Endodermal cell (in vitro differentiated cells): Measurements from ENCODE around the gene ESF1. TPM values are rescaled to one million over a fixed set of nuclear protein-coding genes. Genes with fewer than 3 reads are reported as not detected.

Experiments
- DNase-seq: peaks from one replicate; pipeline ENCODE4 v3.0.0-alpha.2; 2017
- H3K27ac ChIP-seq: 2 replicates; pipeline ENCODE4 v1.5.1; 2013; ENCODE audit warnings: mild to moderate bottlenecking, low read depth, low read length, moderate library complexity
- H3K27me3 ChIP-seq: 2 replicates; pipeline ENCODE4 v1.6.1; 2013; ENCODE audit warnings: mild to moderate bottlenecking, low read length, moderate library complexity; ENCODE audit not compliant: insufficient read depth, control insufficient read depth, poor library complexity, severe bottlenecking
- H3K36me3 ChIP-seq: 2 replicates; pipeline ENCODE4 v1.7.0; 2013; ENCODE audit warnings: mild to moderate bottlenecking, low read length, moderate library complexity; ENCODE audit not compliant: control insufficient read depth, insufficient read depth
- H3K4me1 ChIP-seq: one replicate; pipeline ENCODE4 v1.7.0; 2013; ENCODE audit warnings: low read length; ENCODE audit not compliant: control insufficient read depth, insufficient read depth
- H3K4me3 ChIP-seq: 2 replicates; pipeline ENCODE4 v1.5.1; 2013; ENCODE audit warnings: mild to moderate bottlenecking, low read length, moderate library complexity
- H3K9ac ChIP-seq: 2 replicates; pipeline ENCODE4 v1.6.1; 2013; ENCODE audit warnings: mild to moderate bottlenecking, low read length, moderate library complexity; ENCODE audit not compliant: poor library complexity, severe bottlenecking; ENCODE audit errors: extremely low read depth
- H3K9me3 ChIP-seq: 2 replicates; pipeline ENCODE4 v1.6.1; 2013; ENCODE audit warnings: mild to moderate bottlenecking, low read length, moderate library complexity; ENCODE audit not compliant: control insufficient read depth
- H3K27ac Mint-ChIP-seq: 2 replicates; pipeline ENCODE4 v1.8.0; 2020; ENCODE audit warnings: mixed read lengths
- H3K27me3 Mint-ChIP-seq: 2 replicates; pipeline ENCODE4 v1.8.0; 2021; ENCODE audit warnings: mild to moderate bottlenecking, mixed read lengths; ENCODE audit not compliant: insufficient read depth
- H3K36me3 Mint-ChIP-seq: 2 replicates; pipeline ENCODE4 v1.8.0; 2020; ENCODE audit warnings: low read depth, mixed read lengths
- H3K4me1 Mint-ChIP-seq: 2 replicates; pipeline ENCODE4 v1.8.0; 2020; ENCODE audit warnings: mixed read lengths
- H3K4me3 Mint-ChIP-seq: 2 replicates; pipeline ENCODE4 v1.8.0; 2020; ENCODE audit warnings: mild to moderate bottlenecking, moderate library complexity, mixed read lengths
- H3K9me3 Mint-ChIP-seq: 2 replicates; pipeline ENCODE4 v1.8.0; 2020; ENCODE audit warnings: mild to moderate bottlenecking, mixed read lengths
- WGBS, 2 experiments: methylation state at CpG; one replicate each; pipeline versions ENCODE4 v1.1.5 to v1.1.7; 2013; ENCODE audit warnings: missing lambda C conversion rate in 2 of 2, mixed read lengths in 1 of 2; ENCODE audit not compliant: insufficient coverage in 1 of 2, insufficient read length in 1 of 2; 5-methylcytosine and 5-hydroxymethylcytosine counted together
- total RNA-seq, 2 donors: library from RNA; stranded (reverse); fragmentation: NEBNext Ultra II Directional in 1 of 2; extraction: Animal tissue kit (Norgen Biotek cat#: 25700) in 1 of 2; gene quantifications; 2 replicates in 1 of 2; 3 replicates in 1 of 2; pipeline ENCODE4 v1.2.1, GENCODE V29; 2021
- TF ChIP-seq, protein P1 (sequence below): fragments of 200-600 bp; sonication (generic); conservative IDR thresholded peaks from 2 replicates; pipeline ENCODE4 v1.5.0; 2021; ENCODE audit warnings: antibody characterized with exemption, mild to moderate bottlenecking

The ESF1 gene
- total RNA-seq, 2 donors from 2014 or later = 23.9 to 32.1 TPM

DNA sequence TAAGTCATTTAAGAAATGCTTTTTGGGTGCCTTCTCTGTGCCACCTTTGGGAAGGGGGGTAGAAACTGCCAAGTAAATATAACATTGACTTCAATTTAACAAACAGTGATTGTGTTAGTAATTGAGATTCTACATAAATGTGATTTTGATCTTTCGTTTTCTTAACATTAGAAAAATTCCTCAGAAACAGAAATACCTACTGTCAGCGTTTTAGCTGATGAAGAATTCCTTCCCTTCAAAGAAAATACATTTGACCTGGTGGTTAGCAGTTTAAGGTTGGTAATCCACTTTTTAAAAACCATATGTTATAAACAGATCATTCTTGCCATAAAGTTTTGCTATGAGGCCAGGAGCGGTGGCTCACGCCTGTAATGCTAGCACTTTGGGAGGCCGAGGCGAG lies 9.9 kb upstream of the ESF1 start:
- H3K9me3 ChIP-seq = no peaks in the 10 kb centered on the region
- H3K36me3 ChIP-seq = peaks cover 93% of the 10 kb centered on the region
- no peaks in the 10 kb centered on the region for H3K27me3 Mint-ChIP-seq
- H3K4me1 ChIP-seq = no peaks in the 10 kb centered on the region
- H3K4me3 Mint-ChIP-seq = no peak overlapping the region
- WGBS, 2 experiments = 89 to 97% methylated on average over 4 to 5 of the region's 6 CpGs
- H3K27ac ChIP-seq = no peak overlapping the region
- H3K9me3 Mint-ChIP-seq = no peaks in the 10 kb centered on the region
- H3K36me3 Mint-ChIP-seq = peaks cover 72% of the 10 kb centered on the region
- H3K4me1 Mint-ChIP-seq = no peaks in the 10 kb centered on the region
- H3K27me3 ChIP-seq = no peaks in the 10 kb centered on the region
- TF ChIP-seq, protein P1, sequence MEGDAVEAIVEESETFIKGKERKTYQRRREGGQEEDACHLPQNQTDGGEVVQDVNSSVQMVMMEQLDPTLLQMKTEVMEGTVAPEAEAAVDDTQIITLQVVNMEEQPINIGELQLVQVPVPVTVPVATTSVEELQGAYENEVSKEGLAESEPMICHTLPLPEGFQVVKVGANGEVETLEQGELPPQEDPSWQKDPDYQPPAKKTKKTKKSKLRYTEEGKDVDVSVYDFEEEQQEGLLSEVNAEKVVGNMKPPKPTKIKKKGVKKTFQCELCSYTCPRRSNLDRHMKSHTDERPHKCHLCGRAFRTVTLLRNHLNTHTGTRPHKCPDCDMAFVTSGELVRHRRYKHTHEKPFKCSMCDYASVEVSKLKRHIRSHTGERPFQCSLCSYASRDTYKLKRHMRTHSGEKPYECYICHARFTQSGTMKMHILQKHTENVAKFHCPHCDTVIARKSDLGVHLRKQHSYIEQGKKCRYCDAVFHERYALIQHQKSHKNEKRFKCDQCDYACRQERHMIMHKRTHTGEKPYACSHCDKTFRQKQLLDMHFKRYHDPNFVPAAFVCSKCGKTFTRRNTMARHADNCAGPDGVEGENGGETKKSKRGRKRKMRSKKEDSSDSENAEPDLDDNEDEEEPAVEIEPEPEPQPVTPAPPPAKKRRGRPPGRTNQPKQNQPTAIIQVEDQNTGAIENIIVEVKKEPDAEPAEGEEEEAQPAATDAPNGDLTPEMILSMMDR = no peak
- no peak overlapping the region for H3K9ac ChIP-seq
- no peak for DNase-seq
- no peak overlapping the region for H3K27ac Mint-ChIP-seq
- H3K4me3 ChIP-seq = no peak overlapping the region

DNA sequence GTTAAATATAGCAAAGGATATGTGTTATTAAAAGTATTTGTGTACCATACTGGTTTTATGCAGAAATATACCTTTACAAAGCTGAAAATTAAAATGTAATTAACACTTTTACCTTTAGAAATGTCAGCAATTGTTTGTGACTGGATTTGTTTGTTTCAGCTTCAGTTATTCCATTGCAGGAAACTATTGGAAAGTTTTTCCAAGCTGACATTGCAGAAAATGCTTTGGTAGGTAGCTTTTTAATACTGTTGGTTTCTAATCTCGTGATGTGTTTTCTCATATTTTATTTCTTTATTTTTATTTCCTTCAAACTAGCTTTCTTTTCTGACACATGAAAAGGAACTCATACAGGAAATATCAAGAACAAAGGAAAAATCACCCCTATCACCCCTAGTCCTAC lies 8.3 kb upstream of the ESF1 start:
- Mint-ChIP-seq H3K4me3 (no peak overlapping the region), H3K36me3 (peaks cover 67% of the 10 kb centered on the region), H3K4me1 (peaks cover 1% of the 10 kb centered on the region), H3K9me3 (no peaks in the 10 kb centered on the region), H3K27me3 (no peaks in the 10 kb centered on the region), H3K27ac (no peak overlapping the region)
- H3K27me3 ChIP-seq = no peaks in the 10 kb centered on the region
- TF ChIP-seq, protein P1 = no peak
- H3K9ac ChIP-seq = no peak overlapping the region
- H3K27ac ChIP-seq = no peak overlapping the region
- no peak overlapping the region for H3K4me3 ChIP-seq
- no peak for DNase-seq
- WGBS, 2 experiments = 100% methylated on average over 1 of the region's 1 CpG; no CpG with 5 or more reads in 1 of the 2 experiments
- H3K36me3 ChIP-seq = peaks cover 84% of the 10 kb centered on the region
- no peaks in the 10 kb centered on the region for H3K9me3 ChIP-seq
- H3K4me1 ChIP-seq = no peaks in the 10 kb centered on the region

DNA sequence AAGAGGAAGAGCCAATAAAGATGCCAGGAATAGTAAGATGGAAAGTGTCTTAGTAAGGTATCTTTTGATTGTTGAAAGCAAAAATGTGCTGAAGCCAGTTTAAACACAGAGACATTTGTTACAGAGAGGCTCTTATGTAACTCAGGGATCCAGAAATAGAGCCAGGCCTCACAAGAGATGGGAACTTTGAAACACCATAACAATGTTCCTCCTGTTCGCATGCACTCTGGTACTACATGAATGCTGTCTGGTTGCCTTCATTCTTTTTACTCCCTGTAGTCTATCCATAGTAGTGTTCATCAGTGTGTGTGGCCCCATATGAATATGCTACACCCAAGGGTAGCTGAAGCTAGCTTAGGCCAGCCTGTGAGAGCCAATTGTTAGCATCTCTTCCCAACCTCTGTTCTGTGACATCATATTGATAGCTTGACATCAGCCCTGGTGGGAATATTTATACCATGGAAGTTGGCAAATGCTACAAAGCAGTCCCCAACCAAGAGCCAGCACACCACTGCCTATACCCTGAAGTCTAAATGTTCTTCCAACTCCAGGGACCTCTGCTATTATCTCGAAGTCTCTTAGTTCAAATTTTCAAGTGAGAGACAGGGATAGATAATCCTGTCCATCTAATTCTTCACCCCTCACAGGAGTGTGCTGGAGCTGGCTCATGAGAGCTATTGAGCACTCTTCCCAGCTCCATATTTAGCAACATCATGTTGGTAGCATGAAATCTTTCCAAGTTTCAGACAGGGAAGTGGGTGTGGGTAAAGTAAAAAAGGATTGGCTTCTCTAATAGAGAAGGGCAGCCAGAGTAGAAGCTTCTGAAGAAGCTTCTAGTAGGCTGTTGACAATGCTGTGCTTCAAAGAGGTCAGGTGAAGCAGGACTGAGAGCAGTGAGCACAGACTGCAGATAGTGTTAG lies 7.1 kb upstream of the ESF1 start:
- no peaks in the 10 kb centered on the region for H3K27me3 ChIP-seq
- H3K36me3 ChIP-seq = peaks cover 80% of the 10 kb centered on the region
- H3K9ac ChIP-seq = no peak overlapping the region
- no peaks in the 10 kb centered on the region for H3K9me3 ChIP-seq
- Mint-ChIP-seq H3K27me3 (no peaks in the 10 kb centered on the region), H3K9me3 (no peaks in the 10 kb centered on the region), H3K4me1 (peaks cover 6% of the 10 kb centered on the region), H3K27ac (no peak overlapping the region), H3K36me3 (peaks cover 62% of the 10 kb centered on the region), H3K4me3 (no peak overlapping the region)
- WGBS, 2 experiments = 89 to 91% methylated on average over 1 to 2 of the region's 2 CpGs
- H3K4me3 ChIP-seq = no peak overlapping the region
- H3K4me1 ChIP-seq = no peaks in the 10 kb centered on the region
- no peak overlapping the region for H3K27ac ChIP-seq
- DNase-seq = no peak
- TF ChIP-seq, protein P1 = no peak
